HepG2 (cell line): ENCODE measurements around the gene RABGAP1L. TPM values are rescaled to one million over a fixed set of nuclear protein-coding genes. Genes with fewer than 3 reads are reported as not detected.

Experiments
- ATAC-seq: fragments of 200-7000 bp; cut with Tn5 transposase; 3 replicates; pipeline ENCODE4 v1.9.1; 2020; ENCODE audit warnings: mild to moderate bottlenecking, moderate library complexity
- BruUV-seq: library from RNA; stranded (reverse); fragments of 400-500 nt; replicated peaks from 2 replicates; lab custom pipeline; 2021; lab: Mats Ljungman, UMichigan
- CTCF ChIA-PET: fragments of 300-600 bp; formaldehyde crosslinking; extraction: SDS; loops from one replicate; lab custom pipeline; 2021; ENCODE audit warnings: low total read pairs, inconsistent platforms, low intra/inter-chr PET ratio; lab: Yijun Ruan, JAX
- POLR2A ChIA-PET: fragments of 350-600 bp; sonication (Branson Sonifier 250); formaldehyde crosslinking; loops from one replicate; lab custom pipeline; 2020; ENCODE audit warnings: antibody characterized with exemption, inconsistent platforms; lab: Yijun Ruan, JAX
- DNase-seq: peaks from one replicate; pipeline ENCODE4 v3.0.0-alpha.2; 2015; ENCODE audit warnings: low spot score
- FAIRE-seq: peaks from 3 replicates; lab custom pipeline; 2011; peaks lifted over from hg19 to GRCh38; lab: Jason Lieb, UNC
- H2AFZ ChIP-seq: one replicate; pipeline ENCODE4 v1.6.1; 2011; ENCODE audit warnings: low read length, inconsistent platforms
- H3K27ac ChIP-seq: fragments of 300-600 bp; 3 replicates; pipeline ENCODE4 v1.8.0; 2011; ENCODE audit warnings: mixed run types, mild to moderate bottlenecking, mixed read lengths, low read length, inconsistent platforms; ENCODE audit not compliant: insufficient read depth; ENCODE audit errors: extremely low read length
- H3K27me3 ChIP-seq, 2 experiments: fragments of 200-600 bp in 1 of 2; 2 replicates in 1 of 2; 3 replicates in 1 of 2; pipeline versions ENCODE4 v1.6.0 to v1.8.0; 2011; ENCODE audit warnings: low read length in 2 of 2, mild to moderate bottlenecking in 2 of 2, moderate library complexity in 2 of 2, inconsistent platforms in 1 of 2; ENCODE audit not compliant: insufficient read depth in 2 of 2, control insufficient read depth in 1 of 2
- H3K36me3 ChIP-seq, 2 experiments: fragments of 200-600 bp in 1 of 2; replicated peaks in 1 of 2; 2 replicates in 1 of 2; 3 replicates in 1 of 2; pipeline versions ENCODE4 v1.5.1 to v1.8.0; 2011; ENCODE audit warnings: low read length in 2 of 2, inconsistent platforms in 1 of 2; ENCODE audit not compliant: insufficient read depth in 2 of 2, control insufficient read depth in 1 of 2
- H3K4me1 ChIP-seq: 2 replicates; pipeline ENCODE4 v1.5.1; 2012; ENCODE audit warnings: low read length, inconsistent platforms; ENCODE audit not compliant: insufficient read depth
- H3K4me2 ChIP-seq: 2 replicates; pipeline ENCODE4 v1.6.0; 2011; ENCODE audit warnings: low read depth, low read length, inconsistent platforms
- H3K4me3 ChIP-seq, 3 experiments: fragments of 200-600 bp in 1 of 3; sonication (generic), shearing (Covaris generic) in 1 of 3; replicated peaks in 1 of 3; 2 replicates each; pipeline ENCODE4 v1.5.1; 2011 to 2016; ENCODE audit warnings: low read length in 3 of 3, inconsistent platforms in 2 of 3, low read depth in 2 of 3, mild to moderate bottlenecking in 2 of 3, control low read depth in 1 of 3, mixed read lengths in 1 of 3; ENCODE audit not compliant: insufficient read depth in 1 of 3
- H3K79me2 ChIP-seq: one replicate; pipeline ENCODE4 v1.6.1; 2011; ENCODE audit warnings: low read length, inconsistent platforms; ENCODE audit not compliant: insufficient read depth
- H3K9ac ChIP-seq: 2 replicates; pipeline ENCODE4 v1.6.0; 2011; ENCODE audit warnings: mild to moderate bottlenecking, low read depth, low read length, inconsistent platforms; ENCODE audit not compliant: insufficient read depth
- H3K9me3 ChIP-seq: 2 replicates; pipeline ENCODE4 v1.5.1; 2012; ENCODE audit warnings: mild to moderate bottlenecking, low read length
- H4K20me1 ChIP-seq: 2 replicates; pipeline ENCODE4 v1.6.0; 2011; ENCODE audit warnings: inconsistent platforms, mild to moderate bottlenecking, low read length, moderate library complexity; ENCODE audit not compliant: insufficient read depth
- BHLHE40 ChIP-seq: IDR thresholded peaks from 2 replicates; pipeline ENCODE4 v1.6.1; 2011; ENCODE audit warnings: low read length, improper control_type of control experiment
- DMAP1 ChIP-seq: IDR thresholded peaks from 2 replicates; pipeline ENCODE4 v1.6.1; 2016
- ELF3 ChIP-seq: IDR thresholded peaks from 2 replicates; pipeline ENCODE4 v1.6.1; 2016; ENCODE audit warnings: missing genetic modification reagents, missing compliant biosample characterization
- FOXP1 ChIP-seq, 2 experiments: fragments of 450-650 bp in 1 of 2; IDR thresholded peaks; 2 replicates each; pipeline ENCODE4 v1.6.1; 2017 to 2018; ENCODE audit warnings: antibody characterized with exemption in 1 of 2
- HIVEP1 ChIP-seq: sonication (generic); formaldehyde crosslinking; IDR thresholded peaks from 2 replicates; pipeline ENCODE4 v1.4.0; 2020; ENCODE audit warnings: mild to moderate bottlenecking, missing genetic modification reagents
- MATR3 ChIP-seq: sonication (generic); formaldehyde crosslinking; IDR thresholded peaks from 2 replicates; pipeline ENCODE4 v1.4.0; 2020; ENCODE audit warnings: missing genetic modification reagents
- SIX4 ChIP-seq: sonication (generic); formaldehyde crosslinking; IDR thresholded peaks from 2 replicates; pipeline ENCODE4 v1.4.0; 2020; ENCODE audit warnings: missing genetic modification reagents
- SMAD9 ChIP-seq: sonication (generic); formaldehyde crosslinking; IDR thresholded peaks from 2 replicates; pipeline ENCODE4 v1.5.1; 2020; ENCODE audit warnings: mild to moderate bottlenecking, missing genetic modification reagents
- SP140L ChIP-seq: sonication (generic); formaldehyde crosslinking; IDR thresholded peaks from 2 replicates; pipeline ENCODE4 v1.4.0; 2020; ENCODE audit warnings: missing genetic modification reagents, borderline replicate concordance
- U2AF1 ChIP-seq: fragments of 200-400 bp; formaldehyde crosslinking; optimal IDR thresholded peaks from 2 replicates; pipeline ENCODE3; 2017; ENCODE audit warnings: mild to moderate bottlenecking, low read depth, low read length
- ZFP62 ChIP-seq: sonication (generic); formaldehyde crosslinking; IDR thresholded peaks from 2 replicates; pipeline ENCODE4 v1.4.0; 2020; ENCODE audit warnings: missing genetic modification reagents
- ZFY ChIP-seq: sonication (generic); formaldehyde crosslinking; IDR thresholded peaks from 2 replicates; pipeline ENCODE4 v1.4.0; 2020; ENCODE audit warnings: missing genetic modification reagents
- ZNF20 ChIP-seq: sonication (generic); formaldehyde crosslinking; IDR thresholded peaks from 2 replicates; pipeline ENCODE4 v1.4.0; 2020; ENCODE audit warnings: mild to moderate bottlenecking, moderate library complexity, missing genetic modification reagents
- ZNF550 ChIP-seq: sonication (generic); formaldehyde crosslinking; IDR thresholded peaks from 2 replicates; pipeline ENCODE4 v1.4.0; 2020; ENCODE audit warnings: mild to moderate bottlenecking, missing genetic modification reagents, borderline replicate concordance
- ZNF616 ChIP-seq: sonication (generic); formaldehyde crosslinking; IDR thresholded peaks from 2 replicates; pipeline ENCODE4 v1.5.0; 2020; ENCODE audit warnings: low read depth, mild to moderate bottlenecking, missing genetic modification reagents
- ZNF644 ChIP-seq: IDR thresholded peaks from 2 replicates; pipeline ENCODE4 v1.6.1; 2016; ENCODE audit warnings: low read depth
- in situ Hi-C: cut with HindIII; loops from 2 replicates; pipeline ENCODE4 v1.10.0; 2017; ENCODE audit warnings: low pct_unique_long_range_greater_than_20kb; ENCODE audit not compliant: extremely low pct_ligation_motif_present
- intact Hi-C: fragments of 100-400 bp; cut with micrococcal nuclease; formaldehyde crosslinking; loops from one replicate; pipeline ENCODE4 v1.10.0; 2022; ENCODE audit not compliant: unreplicated experiment
- polyA plus RNA-seq, 8 experiments: library from polyadenylated mRNA; depleted of rRNA in 3 of 8; stranded (reverse) in 7 of 8; unstranded in 1 of 8; fragments of >200 nt; fragmentation: Illumina TruSeq in 4 of 8; extraction: Trizol in 4 of 8; gene quantifications; 2 replicates each; pipeline versions ENCODE4 v1.2.1 to v1.2.3, GENCODE V29; 2011 to 2016; ENCODE audit warnings: low read depth in 4 of 8, missing spikeins in 1 of 8, mixed read lengths in 1 of 8; ENCODE audit not compliant: insufficient read depth in 1 of 8
- total RNA-seq, 5 experiments: library from RNA; depleted of rRNA; stranded (reverse); fragments of >200 nt; fragmentation: Illumina TruSeq; extraction: Trizol; gene quantifications; 2 replicates each; pipeline ENCODE4 v1.2.3, GENCODE V29; 2016; ENCODE audit warnings: low read depth in 1 of 5
- TF ChIP-seq, protein P1 (sequence below): sonication (generic); formaldehyde crosslinking; IDR thresholded peaks from 2 replicates; pipeline ENCODE4 v1.4.0; 2020; ENCODE audit warnings: mild to moderate bottlenecking, missing genetic modification reagents
- TF ChIP-seq, protein P2 (sequence below), 2 experiments: sonication (generic) in 1 of 2; formaldehyde crosslinking in 1 of 2; IDR thresholded peaks; 2 replicates each; pipeline versions ENCODE4 v1.4.0 to v1.6.1; 2018 to 2020; ENCODE audit warnings: missing genetic modification reagents in 2 of 2, borderline replicate concordance in 1 of 2, low read depth in 1 of 2, mild to moderate bottlenecking in 1 of 2, missing biosample characterization in 1 of 2

RABGAP1L gene
- total and polyA plus RNA-seq, 2 of the 13 experiments (the other 11 are each of a cell fraction or from before 2014, with no cell fraction given), result 7.9 to 22.6 TPM

DNA sequence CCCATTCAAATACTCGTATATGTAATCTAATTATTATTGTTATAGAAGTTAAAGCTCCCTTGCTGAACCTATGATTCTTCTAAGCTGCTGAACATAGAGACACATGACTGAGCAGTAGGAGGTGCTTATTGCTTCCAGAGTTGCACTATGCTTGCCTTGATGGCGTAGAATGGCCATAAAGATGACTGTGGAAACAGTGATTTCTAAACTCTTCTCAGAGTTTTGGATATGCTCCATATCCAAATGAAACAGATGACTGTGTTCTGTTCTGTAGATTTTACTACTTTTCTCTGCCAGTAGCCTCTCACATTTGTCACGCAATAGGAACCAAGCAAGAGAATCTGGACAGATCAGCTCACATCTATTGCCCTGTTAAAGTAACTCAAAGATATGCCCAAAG, 752.3 kb downstream of the RABGAP1L start (continued):
- TF ChIP-seq, protein P1, sequence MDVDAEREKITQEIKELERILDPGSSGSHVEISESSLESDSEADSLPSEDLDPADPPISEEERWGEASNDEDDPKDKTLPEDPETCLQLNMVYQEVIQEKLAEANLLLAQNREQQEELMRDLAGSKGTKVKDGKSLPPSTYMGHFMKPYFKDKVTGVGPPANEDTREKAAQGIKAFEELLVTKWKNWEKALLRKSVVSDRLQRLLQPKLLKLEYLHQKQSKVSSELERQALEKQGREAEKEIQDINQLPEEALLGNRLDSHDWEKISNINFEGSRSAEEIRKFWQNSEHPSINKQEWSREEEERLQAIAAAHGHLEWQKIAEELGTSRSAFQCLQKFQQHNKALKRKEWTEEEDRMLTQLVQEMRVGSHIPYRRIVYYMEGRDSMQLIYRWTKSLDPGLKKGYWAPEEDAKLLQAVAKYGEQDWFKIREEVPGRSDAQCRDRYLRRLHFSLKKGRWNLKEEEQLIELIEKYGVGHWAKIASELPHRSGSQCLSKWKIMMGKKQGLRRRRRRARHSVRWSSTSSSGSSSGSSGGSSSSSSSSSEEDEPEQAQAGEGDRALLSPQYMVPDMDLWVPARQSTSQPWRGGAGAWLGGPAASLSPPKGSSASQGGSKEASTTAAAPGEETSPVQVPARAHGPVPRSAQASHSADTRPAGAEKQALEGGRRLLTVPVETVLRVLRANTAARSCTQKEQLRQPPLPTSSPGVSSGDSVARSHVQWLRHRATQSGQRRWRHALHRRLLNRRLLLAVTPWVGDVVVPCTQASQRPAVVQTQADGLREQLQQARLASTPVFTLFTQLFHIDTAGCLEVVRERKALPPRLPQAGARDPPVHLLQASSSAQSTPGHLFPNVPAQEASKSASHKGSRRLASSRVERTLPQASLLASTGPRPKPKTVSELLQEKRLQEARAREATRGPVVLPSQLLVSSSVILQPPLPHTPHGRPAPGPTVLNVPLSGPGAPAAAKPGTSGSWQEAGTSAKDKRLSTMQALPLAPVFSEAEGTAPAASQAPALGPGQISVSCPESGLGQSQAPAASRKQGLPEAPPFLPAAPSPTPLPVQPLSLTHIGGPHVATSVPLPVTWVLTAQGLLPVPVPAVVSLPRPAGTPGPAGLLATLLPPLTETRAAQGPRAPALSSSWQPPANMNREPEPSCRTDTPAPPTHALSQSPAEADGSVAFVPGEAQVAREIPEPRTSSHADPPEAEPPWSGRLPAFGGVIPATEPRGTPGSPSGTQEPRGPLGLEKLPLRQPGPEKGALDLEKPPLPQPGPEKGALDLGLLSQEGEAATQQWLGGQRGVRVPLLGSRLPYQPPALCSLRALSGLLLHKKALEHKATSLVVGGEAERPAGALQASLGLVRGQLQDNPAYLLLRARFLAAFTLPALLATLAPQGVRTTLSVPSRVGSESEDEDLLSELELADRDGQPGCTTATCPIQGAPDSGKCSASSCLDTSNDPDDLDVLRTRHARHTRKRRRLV (CRISPR knock-in tag), result no peak
- TF ChIP-seq MATR3 (no peak), U2AF1 (no peak)

DNA sequence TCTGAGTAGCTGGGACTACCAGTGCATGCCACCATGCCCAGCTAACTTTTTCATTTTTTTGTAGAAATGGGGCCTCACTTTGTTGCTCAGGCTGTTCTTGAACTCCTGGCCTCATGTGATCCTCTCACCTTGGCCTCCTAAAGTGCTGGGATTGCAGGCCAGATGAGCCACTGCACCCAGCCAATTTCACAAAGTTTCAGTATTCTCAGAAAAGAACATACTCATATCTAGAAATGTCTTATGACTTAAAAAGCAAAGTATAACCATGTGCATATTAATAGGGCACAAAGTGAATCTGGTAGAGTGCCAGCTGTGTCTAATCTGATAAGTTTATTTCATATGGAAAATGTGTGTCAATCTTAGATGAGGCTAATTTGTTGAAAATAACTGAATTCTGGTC, 752.9 kb downstream of the RABGAP1L start:
- Histone ChIP-seq H3K36me3 (no peaks in the 10 kb centered on the region), H3K27me3 (no peaks in the 10 kb centered on the region), H4K20me1 (no peaks in the 10 kb centered on the region), H3K79me2 (no peaks in the 10 kb centered on the region), H3K4me2 (no peak overlapping the region), H3K27ac (no peak overlapping the region), H3K4me3 (no peak overlapping the region), H3K4me1 (no peaks in the 10 kb centered on the region), H3K9me3 (no peaks in the 10 kb centered on the region), H2AFZ (no peak overlapping the region), H3K9ac (no peak overlapping the region)
- CTCF ChIA-PET, result no interaction called here
- ATAC-seq (no peak), DNase-seq (no peak), FAIRE-seq (no peak)
- POLR2A ChIA-PET, result no interaction called here
- TF ChIP-seq ZFY (no peak), SMAD9 (CRISPR knock-in tag) (no peak), SIX4 (no peak), ZNF616 (no peak), ZNF550 (CRISPR knock-in tag) (no peak), FOXP1 (IDR thresholded peaks at IDR 0.05) (no peak), FOXP1 (CRISPR knock-in tag; IDR thresholded peaks at IDR 0.05) (no peak), ZFP62 (CRISPR knock-in tag) (no peak), DMAP1 (CRISPR knock-in tag) (no peak), BHLHE40 (no peak), HIVEP1 (CRISPR knock-in tag) (no peak), ELF3 (CRISPR knock-in tag) (no peak), SP140L (no peak), ZNF20 (CRISPR knock-in tag) (no peak), ZNF644 (CRISPR knock-in tag) (no peak)
- TF ChIP-seq, protein P2, sequence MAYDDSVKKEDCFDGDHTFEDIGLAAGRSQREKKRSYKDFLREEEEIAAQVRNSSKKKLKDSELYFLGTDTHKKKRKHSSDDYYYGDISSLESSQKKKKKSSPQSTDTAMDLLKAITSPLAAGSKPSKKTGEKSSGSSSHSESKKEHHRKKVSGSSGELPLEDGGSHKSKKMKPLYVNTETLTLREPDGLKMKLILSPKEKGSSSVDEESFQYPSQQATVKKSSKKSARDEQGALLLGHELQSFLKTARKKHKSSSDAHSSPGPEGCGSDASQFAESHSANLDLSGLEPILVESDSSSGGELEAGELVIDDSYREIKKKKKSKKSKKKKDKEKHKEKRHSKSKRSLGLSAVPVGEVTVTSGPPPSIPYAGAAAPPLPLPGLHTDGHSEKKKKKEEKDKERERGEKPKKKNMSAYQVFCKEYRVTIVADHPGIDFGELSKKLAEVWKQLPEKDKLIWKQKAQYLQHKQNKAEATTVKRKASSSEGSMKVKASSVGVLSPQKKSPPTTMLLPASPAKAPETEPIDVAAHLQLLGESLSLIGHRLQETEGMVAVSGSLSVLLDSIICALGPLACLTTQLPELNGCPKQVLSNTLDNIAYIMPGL (CRISPR knock-in tag; IDR thresholded peaks at IDR 0.05; ENCODE audit: borderline replicate concordance in 1 of 2, low read depth in 1 of 2), result no peak
- intact Hi-C loops (no loop called here), in situ Hi-C loops (no loop called here)
- no TSS peak for BruUV-seq
